Activated B cell treated with CpG ODN at 0.5 μM for 24 hours (primary cell): Measurements from ENCODE around the gene STAB2. TPM values are rescaled to one million over a fixed set of nuclear protein-coding genes. Genes with fewer than 3 reads are reported as not detected.

Experiments used
- ATAC-seq: fragments of 200-7000 bp; cut with Tn5 transposase; one replicate; pipeline ENCODE4 v1.10.0; 2021; ENCODE audit warnings: low read depth, mild to moderate bottlenecking, moderate library complexity
- CTCF ChIA-PET: fragments of 350-600 bp; sonication (Branson Sonifier 250); formaldehyde crosslinking; loops from one replicate; lab custom pipeline; 2021; ENCODE audit warnings: antibody characterized with exemption; lab: Charles Lee
- POLR2A ChIA-PET: fragments of 350-600 bp; sonication (Branson Sonifier 250); formaldehyde crosslinking; loops from one replicate; lab custom pipeline; 2021; ENCODE audit warnings: antibody characterized with exemption; lab: Charles Lee
- DNase-seq: peaks from one replicate; pipeline ENCODE4 v3.0.0; 2022
- H3K27ac Mint-ChIP-seq: one replicate; pipeline ENCODE4 v1.8.0; 2020; ENCODE audit warnings: mixed read lengths
- H3K27me3 Mint-ChIP-seq: one replicate; pipeline ENCODE4 v1.8.0; 2021; ENCODE audit warnings: mixed read lengths
- H3K36me3 Mint-ChIP-seq: one replicate; pipeline ENCODE4 v1.8.0; 2021; ENCODE audit warnings: low read depth, mixed read lengths
- H3K4me1 Mint-ChIP-seq: one replicate; pipeline ENCODE4 v1.8.0; 2021; ENCODE audit warnings: mixed read lengths
- H3K4me3 Mint-ChIP-seq: one replicate; pipeline ENCODE4 v1.8.0; 2020; ENCODE audit warnings: mild to moderate bottlenecking, mixed read lengths
- H3K9me3 Mint-ChIP-seq: one replicate; pipeline ENCODE4 v1.8.0; 2020; ENCODE audit warnings: mixed read lengths
- intact Hi-C: fragments of 100-400 bp; cut with micrococcal nuclease; formaldehyde crosslinking; loops from one replicate; pipeline ENCODE4 v1.15.1; 2024
- total RNA-seq: library from RNA; stranded (reverse); gene quantifications from 2 replicates; pipeline ENCODE4 v1.2.3, GENCODE V29; 2022
- TF ChIP-seq, protein P1 (sequence below): fragments of 200-600 bp; IDR thresholded peaks from one replicate; pipeline ENCODE4 v1.8.0; 2022; ENCODE audit warnings: antibody characterized with exemption, mild to moderate bottlenecking

The STAB2 gene
- total RNA-seq, 1 donor from 2014 or later = not detected

DNA sequence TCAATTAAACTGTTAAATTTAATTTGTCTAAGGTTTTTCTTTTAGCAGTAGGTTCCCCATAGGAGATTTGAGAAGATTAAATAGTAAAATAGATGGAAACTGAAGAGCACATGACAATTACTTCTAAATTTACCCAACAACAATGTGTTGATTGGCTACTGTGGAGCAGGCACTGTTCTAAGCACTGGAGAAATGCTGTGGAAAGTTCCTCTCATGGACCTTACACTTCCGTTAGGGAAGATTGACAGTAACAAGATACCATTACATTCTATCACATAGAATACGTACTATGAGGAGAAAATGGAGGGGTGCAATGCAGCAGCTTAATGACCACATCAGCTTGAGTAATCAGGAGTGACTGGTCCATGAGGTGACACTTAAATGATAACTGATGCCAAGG lies 8.1 kb upstream of the STAB2 start:
- peaks cover 6% of the 10 kb centered on the region for H3K4me1 Mint-ChIP-seq
- H3K27ac Mint-ChIP-seq = no peak overlapping the region
- H3K9me3 Mint-ChIP-seq = no peaks in the 10 kb centered on the region
- TF ChIP-seq, protein P1, sequence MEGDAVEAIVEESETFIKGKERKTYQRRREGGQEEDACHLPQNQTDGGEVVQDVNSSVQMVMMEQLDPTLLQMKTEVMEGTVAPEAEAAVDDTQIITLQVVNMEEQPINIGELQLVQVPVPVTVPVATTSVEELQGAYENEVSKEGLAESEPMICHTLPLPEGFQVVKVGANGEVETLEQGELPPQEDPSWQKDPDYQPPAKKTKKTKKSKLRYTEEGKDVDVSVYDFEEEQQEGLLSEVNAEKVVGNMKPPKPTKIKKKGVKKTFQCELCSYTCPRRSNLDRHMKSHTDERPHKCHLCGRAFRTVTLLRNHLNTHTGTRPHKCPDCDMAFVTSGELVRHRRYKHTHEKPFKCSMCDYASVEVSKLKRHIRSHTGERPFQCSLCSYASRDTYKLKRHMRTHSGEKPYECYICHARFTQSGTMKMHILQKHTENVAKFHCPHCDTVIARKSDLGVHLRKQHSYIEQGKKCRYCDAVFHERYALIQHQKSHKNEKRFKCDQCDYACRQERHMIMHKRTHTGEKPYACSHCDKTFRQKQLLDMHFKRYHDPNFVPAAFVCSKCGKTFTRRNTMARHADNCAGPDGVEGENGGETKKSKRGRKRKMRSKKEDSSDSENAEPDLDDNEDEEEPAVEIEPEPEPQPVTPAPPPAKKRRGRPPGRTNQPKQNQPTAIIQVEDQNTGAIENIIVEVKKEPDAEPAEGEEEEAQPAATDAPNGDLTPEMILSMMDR = no peak
- ChIA-PET CTCF (no interaction called here), POLR2A (no interaction called here)
- intact Hi-C loops = no loop called here
- H3K36me3 Mint-ChIP-seq = no peaks in the 10 kb centered on the region
- no peak overlapping the region for H3K4me3 Mint-ChIP-seq
- DNase-seq (no peak), ATAC-seq (no peak)
- peaks cover 40% of the 10 kb centered on the region for H3K27me3 Mint-ChIP-seq

DNA sequence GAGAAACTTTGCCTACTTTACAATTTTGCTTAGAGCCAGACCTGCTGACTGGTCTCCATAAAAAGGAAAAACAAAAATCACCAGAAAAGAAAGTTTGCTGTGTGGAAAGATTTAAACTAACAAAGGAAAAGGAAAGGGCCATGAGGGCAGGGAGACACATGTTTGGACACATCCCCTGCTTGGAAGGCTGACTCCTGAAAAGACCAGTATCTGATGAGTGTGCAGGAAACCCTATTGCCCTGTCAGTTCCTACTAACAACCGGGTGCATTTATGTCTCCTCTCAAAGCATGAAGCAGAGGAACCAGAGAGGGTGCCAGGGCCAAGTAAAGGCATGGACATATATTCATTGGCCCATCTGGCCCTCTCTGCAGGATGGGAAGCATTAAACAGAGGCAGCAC lies 7.0 kb upstream of the STAB2 start:
- no peak overlapping the region for H3K27ac Mint-ChIP-seq
- intact Hi-C loops = no loop called here
- DNase-seq (no peak), ATAC-seq (no peak)
- ChIA-PET CTCF (no interaction called here), POLR2A (no interaction called here)
- H3K4me1 Mint-ChIP-seq = peaks cover 6% of the 10 kb centered on the region
- TF ChIP-seq, protein P1 = no peak
- H3K27me3 Mint-ChIP-seq = peaks cover 41% of the 10 kb centered on the region
- no peaks in the 10 kb centered on the region for H3K36me3 Mint-ChIP-seq
- H3K4me3 Mint-ChIP-seq = no peak overlapping the region
- H3K9me3 Mint-ChIP-seq = no peaks in the 10 kb centered on the region

DNA sequence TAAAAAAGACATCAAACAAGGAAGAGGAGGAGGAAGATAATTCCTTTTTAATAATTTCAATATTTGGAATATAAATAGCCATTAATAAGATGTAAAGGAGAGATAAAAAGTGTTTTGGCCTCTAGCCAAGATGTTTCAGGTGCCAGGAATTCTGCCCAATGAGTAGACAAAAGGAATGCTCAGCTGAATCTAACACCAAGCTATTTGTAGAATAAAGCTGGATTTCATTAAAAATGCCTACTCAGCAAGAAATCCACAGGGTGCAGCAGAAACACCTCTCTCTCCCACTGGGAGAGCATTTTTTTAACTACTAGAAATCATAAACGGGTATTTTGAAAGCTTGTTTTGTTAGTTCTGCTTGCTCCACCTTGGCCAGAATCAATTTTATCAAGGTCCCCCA lies 4.1 kb upstream of the STAB2 start:
- TF ChIP-seq, protein P1 = no peak
- Mint-ChIP-seq H3K27me3 (peaks cover 29% of the 10 kb centered on the region), H3K27ac (no peak overlapping the region), H3K36me3 (no peaks in the 10 kb centered on the region), H3K4me1 (no peaks in the 10 kb centered on the region), H3K4me3 (no peak overlapping the region), H3K9me3 (no peaks in the 10 kb centered on the region)
- DNase-seq (no peak), ATAC-seq (no peak)
- ChIA-PET POLR2A (interaction anchor here (0.7 kb wide), 1 partner anchor 13 kb away, joined by 3 read pairs; no protein-coding TSS in a partner anchor), CTCF (no interaction called here)
- intact Hi-C loops = no loop called here

DNA sequence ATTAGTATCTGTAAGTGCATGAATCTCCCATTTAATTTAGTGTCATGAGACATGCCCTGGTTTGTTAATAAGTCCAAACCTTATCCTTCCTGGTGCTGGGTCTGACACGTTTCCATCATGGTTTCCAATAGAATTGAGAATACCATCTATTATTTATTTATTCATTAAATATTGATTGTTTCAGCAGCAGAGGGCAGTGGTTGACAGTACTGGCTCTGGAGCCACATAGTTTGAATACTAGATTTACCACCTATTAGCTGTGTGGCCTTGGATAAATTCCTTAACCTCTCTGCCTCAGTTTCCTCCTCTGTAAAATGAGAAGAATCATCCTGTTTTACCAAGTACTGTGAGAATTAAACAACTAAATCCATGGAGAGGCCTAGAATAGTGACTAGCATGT lies 941 bp upstream of the STAB2 start:
- H3K27ac Mint-ChIP-seq = no peak overlapping the region
- intact Hi-C loops = no loop called here
- H3K36me3 Mint-ChIP-seq = no peaks in the 10 kb centered on the region
- no peak overlapping the region for H3K4me3 Mint-ChIP-seq
- TF ChIP-seq, protein P1 = no peak
- no peaks in the 10 kb centered on the region for H3K4me1 Mint-ChIP-seq
- H3K27me3 Mint-ChIP-seq = peaks cover 18% of the 10 kb centered on the region
- no peak for ATAC-seq
- ChIA-PET CTCF (no interaction called here), POLR2A (interaction anchor here (0.7 kb wide), 1 partner anchor 554 kb away, joined by 3 read pairs; no protein-coding TSS in a partner anchor)
- no peak for DNase-seq
- H3K9me3 Mint-ChIP-seq = no peaks in the 10 kb centered on the region

- ChIA-PET CTCF (no interaction called here), POLR2A (no interaction called here)
- no peak for DNase-seq
- H3K4me1 Mint-ChIP-seq = no peaks in the 10 kb centered on the region
- TF ChIP-seq, protein P1 = no peak
- no peak overlapping the region for H3K27ac Mint-ChIP-seq
- peaks cover 8% of the 10 kb centered on the region for H3K9me3 Mint-ChIP-seq
- no peaks in the 10 kb centered on the region for H3K36me3 Mint-ChIP-seq
- intact Hi-C loops = no loop called here
- ATAC-seq = no peak
- H3K4me3 Mint-ChIP-seq = no peak overlapping the region
- peaks cover 22% of the 10 kb centered on the region for H3K27me3 Mint-ChIP-seq
These were observed 1.6 kb downstream of the STAB2 start for GRCh38 chr12:103588680-103589079.
